ENCODE results near the gene EPG5. TPM values are rescaled to one million over a fixed set of nuclear protein-coding genes. Genes with fewer than 3 reads are reported as not detected.

Gene EPG5
- total and polyA plus RNA-seq, 2 of the 4 experiments (the other 2 are of a cell fraction), result 37.3 to 114 TPM

DNA sequence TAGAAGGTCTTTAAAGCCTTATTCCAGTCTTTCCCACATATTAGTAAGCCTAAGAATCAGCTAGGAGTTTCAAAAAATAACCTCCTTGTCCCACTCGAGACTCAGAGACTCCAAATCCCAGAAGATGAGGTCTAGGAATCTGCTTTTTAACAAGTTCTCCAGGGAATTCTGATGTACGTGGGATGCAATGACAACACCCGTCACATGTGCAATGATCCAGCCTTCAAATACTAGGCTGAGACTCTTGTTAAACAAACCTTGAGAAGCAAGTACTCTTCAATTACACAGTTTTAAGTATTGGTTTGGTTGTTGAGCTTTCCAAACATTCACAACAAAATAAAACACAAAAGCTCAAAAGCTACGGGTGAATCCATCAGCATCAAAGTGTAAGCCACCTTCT, 53.9 kb downstream of the EPG5 start:
- intact Hi-C loops (cut with micrococcal nuclease), result no loop called here
- BruUV-seq (replicated peaks), result no TSS peak
- H3K4me2 ChIP-seq (ENCODE audit: low read depth, low read length), result no peak overlapping the region
- no peak overlapping the region for H2AFZ ChIP-seq (replicated peaks; ENCODE audit: low read length, poor library complexity)
- no peak overlapping the region for H3K9ac ChIP-seq (ENCODE audit: low read depth, low read length)
- no peak overlapping the region for H4K8ac ChIP-seq (ENCODE audit: low read depth in 2 of 2, low read length in 2 of 2)
- H3K56ac ChIP-seq (ENCODE audit: extremely low read depth, insufficient read depth, low read length), result no peak overlapping the region
- no peaks in the 10 kb centered on the region for H4K20me1 ChIP-seq (ENCODE audit: insufficient read depth, low read length)
- dilution Hi-C loops (cut with HindIII; ENCODE audit: low sequenced_read_pairs, unreplicated experiment), result no loop called here
- no peaks in the 10 kb centered on the region for H3K9me3 ChIP-seq (ENCODE audit: control insufficient read depth, insufficient read depth, low read length)
- no peak overlapping the region for H2BK15ac ChIP-seq (ENCODE audit: low read depth, low read length)
- peaks cover 45% of the 10 kb centered on the region for H3K36me3 ChIP-seq (ENCODE audit: control insufficient read depth, insufficient read depth, low read length)
- H2BK20ac ChIP-seq (ENCODE audit: low read depth, low read length), result no peak overlapping the region
- no peak for DNase-seq
- no peak overlapping the region for H4K5ac ChIP-seq (ENCODE audit: low read depth, low read length)
- H2BK5ac ChIP-seq (ENCODE audit: low read depth, low read length, poor library complexity, severe bottlenecking), result no peak overlapping the region
- no peaks in the 10 kb centered on the region for H3K27me3 ChIP-seq (ENCODE audit: control insufficient read depth, insufficient read depth, low read length)
- H3K27ac ChIP-seq (ENCODE audit: insufficient read depth, low read length), result no peak overlapping the region
- TF ChIP-seq MXI1 (IDR thresholded peaks at IDR 0.05; ENCODE audit: borderline replicate concordance, low read depth, low read length) (no peak), MAZ (IDR thresholded peaks at IDR 0.05; ENCODE audit: borderline replicate concordance, low read depth, low read length) (no peak), BHLHE40 (IDR thresholded peaks at IDR 0.05; ENCODE audit: low read depth, low read length) (no peak)
- TF ChIP-seq, protein P1, sequence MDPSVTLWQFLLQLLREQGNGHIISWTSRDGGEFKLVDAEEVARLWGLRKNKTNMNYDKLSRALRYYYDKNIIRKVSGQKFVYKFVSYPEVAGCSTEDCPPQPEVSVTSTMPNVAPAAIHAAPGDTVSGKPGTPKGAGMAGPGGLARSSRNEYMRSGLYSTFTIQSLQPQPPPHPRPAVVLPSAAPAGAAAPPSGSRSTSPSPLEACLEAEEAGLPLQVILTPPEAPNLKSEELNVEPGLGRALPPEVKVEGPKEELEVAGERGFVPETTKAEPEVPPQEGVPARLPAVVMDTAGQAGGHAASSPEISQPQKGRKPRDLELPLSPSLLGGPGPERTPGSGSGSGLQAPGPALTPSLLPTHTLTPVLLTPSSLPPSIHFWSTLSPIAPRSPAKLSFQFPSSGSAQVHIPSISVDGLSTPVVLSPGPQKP (IDR thresholded peaks at IDR 0.05; ENCODE audit: borderline replicate concordance, low read depth, low read length), result no peak
- H2BK120ac ChIP-seq (ENCODE audit: low read depth, low read length), result no peak overlapping the region
- no peak overlapping the region for H3K14ac ChIP-seq (replicated peaks; ENCODE audit: low read depth, low read length)
- ChIA-PET POLR2A (ENCODE audit: unreplicated experiment) (no interaction called here), CTCF (interaction anchor here (0.6 to 1.6 kb wide), 2 partner anchors 53 to 62 kb away, joined by 3 read pairs; no protein-coding TSS in a partner anchor)
- H2AK9ac ChIP-seq (replicated peaks; ENCODE audit: low read depth, low read length, poor library complexity), result no peak overlapping the region
- no peak overlapping the region for H3K4ac ChIP-seq (ENCODE audit: low read depth, low read length)
- no peaks in the 10 kb centered on the region for H3K4me1 ChIP-seq (ENCODE audit: control insufficient read depth, insufficient read depth, low read length)
- H3K79me1 ChIP-seq (ENCODE audit: low read depth in 1 of 2, low read length in 2 of 2), result peaks cover 6 to 30% of the 10 kb centered on the region in 2 experiments; a peak in 2 of 4 replicates
- H3K9me1 ChIP-seq (ENCODE audit: insufficient read depth, low read length), result no peaks in the 10 kb centered on the region
- H4K91ac ChIP-seq (ENCODE audit: insufficient read depth, low read depth, low read length), result no peak overlapping the region
- in situ Hi-C loops (cut with MboI; ENCODE audit: low sequenced_read_pairs), result loop anchor here (10.0 kb wide), 1 partner anchor 172 kb away; no protein-coding TSS in a partner anchor
- WGBS, 2 experiments (ENCODE audit: extremely low coverage in 2 of 2, insufficient read length in 1 of 2), result 80% methylated on average over 1 of the region's 4 CpGs; no CpG with 5 or more reads in 1 of the 2 experiments
- no peak overlapping the region for H2AK5ac ChIP-seq (ENCODE audit: low read depth, low read length)
- no peak overlapping the region for H3K4me3 ChIP-seq (ENCODE audit: insufficient read depth, low read depth, low read length)
- H3K18ac ChIP-seq (ENCODE audit: low read depth, low read length), result no peak overlapping the region
- ATAC-seq (ENCODE audit: low read depth), result no peak
- no peak overlapping the region for H3K23ac ChIP-seq (ENCODE audit: low read depth, low read length)

All from IMR-90 (cell line).